HepG2 (cell line): ENCODE data around the gene ICAM2. TPM values are rescaled to one million over a fixed set of nuclear protein-coding genes. Genes with fewer than 3 reads are reported as not detected.

Experiments
- CHD4 ChIP-seq: fragments of 200-600 bp; sonication (generic); IDR thresholded peaks from 2 replicates; pipeline ENCODE4 v1.7.0; 2017; ENCODE audit warnings: mild to moderate bottlenecking, low read length, borderline replicate concordance
- GMEB1 ChIP-seq: sonication (generic); formaldehyde crosslinking; IDR thresholded peaks from 2 replicates; pipeline ENCODE4 v1.5.1; 2020; ENCODE audit warnings: missing genetic modification reagents, mild to moderate bottlenecking, borderline replicate concordance
- KMT2A ChIP-seq: sonication (generic); formaldehyde crosslinking; IDR thresholded peaks from 2 replicates; pipeline ENCODE4 v1.4.0; 2020; ENCODE audit warnings: missing genetic modification reagents
- PHF20 ChIP-seq: sonication (generic); formaldehyde crosslinking; IDR thresholded peaks from 2 replicates; pipeline ENCODE4 v1.5.0; 2020; ENCODE audit warnings: mild to moderate bottlenecking, missing genetic modification reagents
- TMF1 ChIP-seq: sonication (generic); formaldehyde crosslinking; IDR thresholded peaks from 2 replicates; pipeline ENCODE4 v1.8.1; 2022; ENCODE audit warnings: low read depth, missing genetic modification reagents
- TP53 ChIP-seq: sonication (generic); formaldehyde crosslinking; conservative IDR thresholded peaks from 2 replicates; pipeline ENCODE4 v1.4.0; 2020; ENCODE audit warnings: missing genetic modification reagents
- ZBTB7B ChIP-seq: sonication (generic); formaldehyde crosslinking; IDR thresholded peaks from 2 replicates; pipeline ENCODE4 v1.4.0; 2020; ENCODE audit warnings: missing genetic modification reagents
- ZFY ChIP-seq: sonication (generic); formaldehyde crosslinking; IDR thresholded peaks from 2 replicates; pipeline ENCODE4 v1.4.0; 2020; ENCODE audit warnings: missing genetic modification reagents
- ZNF274 ChIP-seq: sonication (generic); formaldehyde crosslinking; IDR thresholded peaks from 2 replicates; pipeline ENCODE4 v1.5.1; 2020; ENCODE audit warnings: mild to moderate bottlenecking, missing genetic modification reagents
- ZNF333 ChIP-seq: sonication (generic); formaldehyde crosslinking; IDR thresholded peaks from 2 replicates; pipeline ENCODE4 v1.4.0; 2020; ENCODE audit warnings: mild to moderate bottlenecking, missing genetic modification reagents, borderline replicate concordance
- ZNF564 ChIP-seq: sonication (generic); formaldehyde crosslinking; IDR thresholded peaks from 2 replicates; pipeline ENCODE4 v1.8.1; 2023; ENCODE audit warnings: mild to moderate bottlenecking, missing genetic modification reagents
- ZNF605 ChIP-seq: sonication (generic); formaldehyde crosslinking; IDR thresholded peaks from 2 replicates; pipeline ENCODE4 v1.8.0; 2022; ENCODE audit warnings: mild to moderate bottlenecking, missing genetic modification reagents
- ZNF607 ChIP-seq: sonication (generic); formaldehyde crosslinking; IDR thresholded peaks from 2 replicates; pipeline ENCODE4 v1.5.1; 2020; ENCODE audit warnings: missing genetic modification reagents, mild to moderate bottlenecking, borderline replicate concordance
- polyA plus RNA-seq, 8 experiments: library from polyadenylated mRNA; depleted of rRNA in 3 of 8; stranded (reverse) in 7 of 8; unstranded in 1 of 8; fragments of >200 nt; fragmentation: Illumina TruSeq in 4 of 8; extraction: Trizol in 4 of 8; gene quantifications; 2 replicates each; pipeline versions ENCODE4 v1.2.1 to v1.2.3, GENCODE V29; 2011 to 2016; ENCODE audit warnings: low read depth in 4 of 8, missing spikeins in 1 of 8, mixed read lengths in 1 of 8; ENCODE audit not compliant: insufficient read depth in 1 of 8
- total RNA-seq, 5 experiments: library from RNA; depleted of rRNA; stranded (reverse); fragments of >200 nt; fragmentation: Illumina TruSeq; extraction: Trizol; gene quantifications; 2 replicates each; pipeline ENCODE4 v1.2.3, GENCODE V29; 2016; ENCODE audit warnings: low read depth in 1 of 5
- TF ChIP-seq, protein P1 (sequence below): IDR thresholded peaks from 2 replicates; pipeline ENCODE4 v1.6.1; 2016; ENCODE audit warnings: mild to moderate bottlenecking

The ICAM2 gene
- total and polyA plus RNA-seq, 2 of the 13 experiments (the other 11 are each of a cell fraction or from before 2014, with no cell fraction given) = 10.9 to 20.8 TPM

- TF ChIP-seq ZNF564 (CRISPR knock-in tag) (0 out of 2 replicates have a peak, but pooled peaks have one; percentile 55), PHF20 (CRISPR knock-in tag) (0 out of 2 replicates have a peak, but pooled peaks have one; percentile 17), ZFY (CRISPR knock-in tag) (peak; percentile 14; the same call in 1 of the 2 replicates), GMEB1 (0 out of 2 replicates have a peak, but pooled peaks have one; percentile 27), TMF1 (0 out of 2 replicates have a peak, but pooled peaks have one; percentile 39), ZNF333 (CRISPR knock-in tag) (peak; percentile 21; the same call in 1 of the 2 replicates), CHD4 (peak; percentile 8; the same call in 1 of the 2 replicates), KMT2A (0 out of 2 replicates have a peak, but pooled peaks have one; percentile 3), ZNF607 (CRISPR knock-in tag) (0 out of 2 replicates have a peak, but pooled peaks have one; percentile 34), ZBTB7B (CRISPR knock-in tag) (peak; percentile 8; the same call in 1 of the 2 replicates), ZNF605 (CRISPR knock-in tag) (peak; percentile 36; the same call in 1 of the 2 replicates), ZNF274 (CRISPR knock-in tag) (0 out of 2 replicates have a peak, but pooled peaks have one; percentile 0), TP53 (CRISPR knock-in tag) (0 out of 2 replicates have a peak, but pooled peaks have one; percentile 19)
- TF ChIP-seq, protein P1, sequence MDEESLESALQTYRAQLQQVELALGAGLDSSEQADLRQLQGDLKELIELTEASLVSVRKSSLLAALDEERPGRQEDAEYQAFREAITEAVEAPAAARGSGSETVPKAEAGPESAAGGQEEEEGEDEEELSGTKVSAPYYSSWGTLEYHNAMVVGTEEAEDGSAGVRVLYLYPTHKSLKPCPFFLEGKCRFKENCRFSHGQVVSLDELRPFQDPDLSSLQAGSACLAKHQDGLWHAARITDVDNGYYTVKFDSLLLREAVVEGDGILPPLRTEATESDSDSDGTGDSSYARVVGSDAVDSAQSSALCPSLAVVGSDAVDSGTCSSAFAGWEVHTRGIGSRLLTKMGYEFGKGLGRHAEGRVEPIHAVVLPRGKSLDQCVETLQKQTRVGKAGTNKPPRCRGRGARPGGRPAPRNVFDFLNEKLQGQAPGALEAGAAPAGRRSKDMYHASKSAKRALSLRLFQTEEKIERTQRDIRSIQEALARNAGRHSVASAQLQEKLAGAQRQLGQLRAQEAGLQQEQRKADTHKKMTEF (CRISPR knock-in tag) = 0 out of 2 replicates have a peak, but pooled peaks have one; percentile 13
These were observed 13.2 kb downstream of the ICAM2 start (continued) for GRCh38 chr17:64007089-64007837.
